SU-DHL-6 (cell line): Measurements from ENCODE around the gene BASP1.
"Not testable (repeated sequence)": the region's sequence is repeated elsewhere in the genome, so short reads cannot be mapped to it uniquely, and the experiment has no call there.

Experiments
- EZH2phosphoT487 ChIP-seq: fragments of 200-600 bp; sonication (generic), shearing (Covaris generic); conservative IDR thresholded peaks from 2 replicates; pipeline ENCODE4 v1.6.1; 2018; ENCODE audit warnings: mild to moderate bottlenecking, antibody characterized with exemption, low read length, moderate library complexity, mixed read lengths
- TF ChIP-seq, protein P1 (sequence below): fragments of 200-600 bp; sonication (generic); IDR thresholded peaks from one replicate; pipeline ENCODE4 v1.5.1; 2017; ENCODE audit warnings: antibody characterized with exemption, mild to moderate bottlenecking, low read length, moderate library complexity; ENCODE audit not compliant: insufficient read depth, poor library complexity, severe bottlenecking

GRCh38 chr5:17310502-17310901, 93.1 kb downstream of the BASP1 start:
- not testable (repeated sequence) for TF ChIP-seq EZH2phosphoT487
- TF ChIP-seq, protein P1, sequence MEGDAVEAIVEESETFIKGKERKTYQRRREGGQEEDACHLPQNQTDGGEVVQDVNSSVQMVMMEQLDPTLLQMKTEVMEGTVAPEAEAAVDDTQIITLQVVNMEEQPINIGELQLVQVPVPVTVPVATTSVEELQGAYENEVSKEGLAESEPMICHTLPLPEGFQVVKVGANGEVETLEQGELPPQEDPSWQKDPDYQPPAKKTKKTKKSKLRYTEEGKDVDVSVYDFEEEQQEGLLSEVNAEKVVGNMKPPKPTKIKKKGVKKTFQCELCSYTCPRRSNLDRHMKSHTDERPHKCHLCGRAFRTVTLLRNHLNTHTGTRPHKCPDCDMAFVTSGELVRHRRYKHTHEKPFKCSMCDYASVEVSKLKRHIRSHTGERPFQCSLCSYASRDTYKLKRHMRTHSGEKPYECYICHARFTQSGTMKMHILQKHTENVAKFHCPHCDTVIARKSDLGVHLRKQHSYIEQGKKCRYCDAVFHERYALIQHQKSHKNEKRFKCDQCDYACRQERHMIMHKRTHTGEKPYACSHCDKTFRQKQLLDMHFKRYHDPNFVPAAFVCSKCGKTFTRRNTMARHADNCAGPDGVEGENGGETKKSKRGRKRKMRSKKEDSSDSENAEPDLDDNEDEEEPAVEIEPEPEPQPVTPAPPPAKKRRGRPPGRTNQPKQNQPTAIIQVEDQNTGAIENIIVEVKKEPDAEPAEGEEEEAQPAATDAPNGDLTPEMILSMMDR, result not testable (repeated sequence)
